Suprapubic skin (tissue), 4 donors: ENCODE data around the gene PARP8. TPM values are rescaled to one million over a fixed set of nuclear protein-coding genes. Genes with fewer than 3 reads are reported as not detected.
"Not testable (repeated sequence)": the region's sequence is repeated elsewhere in the genome, so short reads cannot be mapped to it uniquely, and the experiment has no call there.

Source experiments
- DNase-seq, 2 donors: peaks; one replicate each; pipeline ENCODE4 v3.0.0-alpha.2; 2019; ENCODE audit warnings: low spot score in 2 of 2
- H3K27ac ChIP-seq: fragments of 200-600 bp; sonication (generic); one replicate; pipeline ENCODE4 v1.5.1; 2019
- H3K27me3 ChIP-seq: fragments of 200-600 bp; sonication (generic); one replicate; pipeline ENCODE4 v1.5.1; 2019
- H3K36me3 ChIP-seq: fragments of 200-600 bp; sonication (generic); one replicate; pipeline ENCODE4 v1.5.1; 2019
- H3K4me1 ChIP-seq: fragments of 200-600 bp; sonication (generic); one replicate; pipeline ENCODE4 v1.5.1; 2019
- H3K4me3 ChIP-seq: fragments of 200-600 bp; sonication (generic); one replicate; pipeline ENCODE4 v1.5.1; 2019; ENCODE audit warnings: mild to moderate bottlenecking
- H3K9me3 ChIP-seq: fragments of 200-600 bp; sonication (generic); one replicate; pipeline ENCODE4 v1.5.1; 2019
- CTCF ChIP-seq, 2 donors: fragments of 200-600 bp in 1 of 2; fragments of 450-650 bp in 1 of 2; sonication (generic) in 1 of 2; IDR thresholded peaks; one replicate each; pipeline ENCODE4 v1.5.1; 2016 to 2019; ENCODE audit warnings: antibody characterized with exemption in 2 of 2, mild to moderate bottlenecking in 1 of 2, moderate library complexity in 1 of 2
- EP300 ChIP-seq: sonication (generic); formaldehyde crosslinking; IDR thresholded peaks from one replicate; pipeline ENCODE4 v1.6.1; 2017; ENCODE audit warnings: antibody characterized with exemption
- POLR2A ChIP-seq, 2 donors: fragments of 450-650 bp; IDR thresholded peaks; one replicate each; pipeline ENCODE4 v1.6.1; 2017; ENCODE audit warnings: antibody characterized with exemption in 2 of 2, mild to moderate bottlenecking in 2 of 2, moderate library complexity in 2 of 2
- POLR2AphosphoS5 ChIP-seq, 3 donors: sonication (generic); formaldehyde crosslinking; IDR thresholded peaks; one replicate each; pipeline ENCODE4 v1.6.1; 2017; ENCODE audit warnings: antibody characterized with exemption in 3 of 3
- WGBS: methylation state at CpG from one replicate; pipeline ENCODE4 v1.1.5; 2018; 5-methylcytosine and 5-hydroxymethylcytosine counted together
- total RNA-seq, 4 donors: library from RNA; depleted of rRNA; stranded (reverse); fragments of >200 nt; gene quantifications; one replicate each; pipeline ENCODE4 v1.1.0, GENCODE V29; 2016

Gene PARP8
- total RNA-seq, 4 donors from 2014 or later, result 9.7 to 18.0 (median 13.2) TPM

GRCh38 chr5:50687548-50687947, 21.1 kb downstream of the PARP8 start:
- TF ChIP-seq CTCF (IDR thresholded peaks at IDR 0.05) (no peak), POLR2AphosphoS5 (IDR thresholded peaks at IDR 0.05) (no peak), EP300 (no peak), POLR2A (IDR thresholded peaks at IDR 0.05) (no peak)
- H3K27ac ChIP-seq, result no peak overlapping the region
- no peak overlapping the region for H3K4me3 ChIP-seq
- 87% methylated on average over 4 of the region's 4 CpGs for WGBS
- H3K36me3 ChIP-seq, result no peaks in the 10 kb centered on the region
- no peaks in the 10 kb centered on the region for H3K4me1 ChIP-seq
- no peaks in the 10 kb centered on the region for H3K27me3 ChIP-seq
- no peaks in the 10 kb centered on the region for H3K9me3 ChIP-seq
- no peak for DNase-seq

- Histone ChIP-seq H3K4me1 (no peaks in the 10 kb centered on the region), H3K27ac (no peak overlapping the region), H3K4me3 (no peak overlapping the region), H3K27me3 (no peaks in the 10 kb centered on the region), H3K9me3 (no peaks in the 10 kb centered on the region), H3K36me3 (no peaks in the 10 kb centered on the region)
- TF ChIP-seq POLR2A (IDR thresholded peaks at IDR 0.05) (no peak), POLR2AphosphoS5 (IDR thresholded peaks at IDR 0.05) (no peak), CTCF (IDR thresholded peaks at IDR 0.05) (no peak), EP300 (no peak)
- no peak for DNase-seq
- 84% methylated on average over 5 of the region's 5 CpGs for WGBS
Observed at GRCh38 chr5:50691399-50692016, 25.1 kb downstream of the PARP8 start.

- no peak overlapping the region for H3K27ac ChIP-seq
- no peaks in the 10 kb centered on the region for H3K9me3 ChIP-seq
- no peak for DNase-seq
- TF ChIP-seq EP300 (no peak), POLR2A (IDR thresholded peaks at IDR 0.05) (no peak), CTCF (IDR thresholded peaks at IDR 0.05) (no peak), POLR2AphosphoS5 (IDR thresholded peaks at IDR 0.05) (no peak)
- no peak overlapping the region for H3K4me3 ChIP-seq
- H3K36me3 ChIP-seq, result no peaks in the 10 kb centered on the region
- H3K4me1 ChIP-seq, result no peaks in the 10 kb centered on the region
- H3K27me3 ChIP-seq, result no peaks in the 10 kb centered on the region
Observed at GRCh38 chr5:50694027-50694590, 27.7 kb downstream of the PARP8 start.

- 89% methylated on average over 4 of the region's 4 CpGs for WGBS
- not testable (repeated sequence) for H3K36me3 ChIP-seq, H3K27me3 ChIP-seq, H3K4me3 ChIP-seq, DNase-seq, H3K4me1 ChIP-seq, H3K9me3 ChIP-seq, H3K27ac ChIP-seq
Observed at GRCh38 chr5:50694626-50695025, 28.2 kb downstream of the PARP8 start.

- no peak for TF ChIP-seq POLR2AphosphoS5 (IDR thresholded peaks at IDR 0.05)
- no peak for TF ChIP-seq CTCF (IDR thresholded peaks at IDR 0.05)
- no peak for TF ChIP-seq EP300
- no peaks in the 10 kb centered on the region for H3K9me3 ChIP-seq
- H3K4me3 ChIP-seq, result no peak overlapping the region
- H3K27ac ChIP-seq, result no peak overlapping the region
- no peaks in the 10 kb centered on the region for H3K27me3 ChIP-seq
- no peaks in the 10 kb centered on the region for H3K4me1 ChIP-seq
- no peaks in the 10 kb centered on the region for H3K36me3 ChIP-seq
- WGBS, result 95% methylated on average over 1 of the region's 1 CpG
- DNase-seq, result no peak
Observed at GRCh38 chr5:50697739-50698138, 31.3 kb downstream of the PARP8 start.

- H3K27me3 ChIP-seq, result no peaks in the 10 kb centered on the region
- H3K9me3 ChIP-seq, result no peaks in the 10 kb centered on the region
- no peak for TF ChIP-seq POLR2AphosphoS5 (IDR thresholded peaks at IDR 0.05)
- TF ChIP-seq CTCF (IDR thresholded peaks at IDR 0.05), result no peak
- no peaks in the 10 kb centered on the region for H3K36me3 ChIP-seq
- no peak overlapping the region for H3K27ac ChIP-seq
- H3K4me3 ChIP-seq, result no peak overlapping the region
- WGBS, result 91% methylated on average over 2 of the region's 2 CpGs
- DNase-seq, result no peak
- H3K4me1 ChIP-seq, result no peaks in the 10 kb centered on the region
Observed at GRCh38 chr5:50699737-50700136, 33.3 kb downstream of the PARP8 start.
